Measurements from ENCODE around the gene KIF26B.

Gene KIF26B

DNA sequence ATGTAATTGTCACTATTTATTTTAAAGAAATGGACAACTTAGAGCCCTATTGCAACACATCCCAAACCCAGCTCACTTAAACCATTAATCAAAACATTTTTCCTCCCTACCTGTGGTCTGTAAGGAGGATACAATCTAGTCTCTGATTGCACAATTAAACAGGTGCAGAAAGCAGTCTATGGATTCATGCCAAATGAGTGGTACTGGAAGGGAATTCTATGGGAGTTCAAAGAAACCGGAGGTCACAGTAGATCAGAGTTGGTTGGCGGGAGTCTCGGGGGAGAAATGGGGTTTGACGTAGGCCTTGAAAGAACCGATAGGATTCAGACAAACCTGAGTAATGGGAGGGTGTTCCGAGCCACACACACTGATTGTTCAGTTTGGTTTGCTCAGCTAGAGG, 314.9 kb downstream of the KIF26B start:
- Histone ChIP-seq H3K27me3 (no peaks in the 10 kb centered on the region), H3K36me3 (no peaks in the 10 kb centered on the region; the same call in 1 of the 2 replicates), H3K4me3 (ENCODE audit: low read depth, low read length) (no peak overlapping the region), H3K9me3 (no peaks in the 10 kb centered on the region), H3K4me1 (peaks cover 5% of the 10 kb centered on the region; the same call in 1 of the 2 replicates)
- no peak for DNase-seq
- TF ChIP-seq, protein P1, sequence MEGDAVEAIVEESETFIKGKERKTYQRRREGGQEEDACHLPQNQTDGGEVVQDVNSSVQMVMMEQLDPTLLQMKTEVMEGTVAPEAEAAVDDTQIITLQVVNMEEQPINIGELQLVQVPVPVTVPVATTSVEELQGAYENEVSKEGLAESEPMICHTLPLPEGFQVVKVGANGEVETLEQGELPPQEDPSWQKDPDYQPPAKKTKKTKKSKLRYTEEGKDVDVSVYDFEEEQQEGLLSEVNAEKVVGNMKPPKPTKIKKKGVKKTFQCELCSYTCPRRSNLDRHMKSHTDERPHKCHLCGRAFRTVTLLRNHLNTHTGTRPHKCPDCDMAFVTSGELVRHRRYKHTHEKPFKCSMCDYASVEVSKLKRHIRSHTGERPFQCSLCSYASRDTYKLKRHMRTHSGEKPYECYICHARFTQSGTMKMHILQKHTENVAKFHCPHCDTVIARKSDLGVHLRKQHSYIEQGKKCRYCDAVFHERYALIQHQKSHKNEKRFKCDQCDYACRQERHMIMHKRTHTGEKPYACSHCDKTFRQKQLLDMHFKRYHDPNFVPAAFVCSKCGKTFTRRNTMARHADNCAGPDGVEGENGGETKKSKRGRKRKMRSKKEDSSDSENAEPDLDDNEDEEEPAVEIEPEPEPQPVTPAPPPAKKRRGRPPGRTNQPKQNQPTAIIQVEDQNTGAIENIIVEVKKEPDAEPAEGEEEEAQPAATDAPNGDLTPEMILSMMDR (IDR thresholded peaks at IDR 0.05; ENCODE audit: low read depth, low read length) = no peak

DNA sequence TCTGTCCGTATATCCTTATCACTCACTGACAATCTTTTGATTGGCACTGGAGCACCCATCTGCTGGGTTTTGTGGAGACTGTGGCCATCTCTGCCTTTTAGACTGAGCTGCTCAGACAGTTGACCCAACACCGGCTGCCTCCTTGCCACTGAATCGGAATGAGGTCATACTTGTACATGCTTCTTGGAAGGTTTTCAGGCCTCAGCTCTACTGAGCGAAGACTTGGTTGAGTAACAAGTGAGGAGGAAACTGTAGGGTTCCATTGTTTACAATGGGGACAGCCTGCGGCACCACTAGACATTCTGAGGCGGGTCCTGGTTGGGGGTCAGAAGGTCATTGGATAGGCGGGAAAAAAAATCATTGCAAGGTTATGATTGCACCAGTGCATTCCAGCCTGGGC, 320.3 kb downstream of the KIF26B start:
- TF ChIP-seq, protein P1 (IDR thresholded peaks at IDR 0.05; ENCODE audit: low read depth, low read length) = no peak
- Histone ChIP-seq H3K36me3 (no peaks in the 10 kb centered on the region), H3K4me3 (ENCODE audit: low read depth, low read length) (no peak overlapping the region), H3K9me3 (no peaks in the 10 kb centered on the region), H3K4me1 (no peaks in the 10 kb centered on the region; the same call in 1 of the 2 replicates), H3K27me3 (no peaks in the 10 kb centered on the region)
- DNase-seq = no peak

DNA sequence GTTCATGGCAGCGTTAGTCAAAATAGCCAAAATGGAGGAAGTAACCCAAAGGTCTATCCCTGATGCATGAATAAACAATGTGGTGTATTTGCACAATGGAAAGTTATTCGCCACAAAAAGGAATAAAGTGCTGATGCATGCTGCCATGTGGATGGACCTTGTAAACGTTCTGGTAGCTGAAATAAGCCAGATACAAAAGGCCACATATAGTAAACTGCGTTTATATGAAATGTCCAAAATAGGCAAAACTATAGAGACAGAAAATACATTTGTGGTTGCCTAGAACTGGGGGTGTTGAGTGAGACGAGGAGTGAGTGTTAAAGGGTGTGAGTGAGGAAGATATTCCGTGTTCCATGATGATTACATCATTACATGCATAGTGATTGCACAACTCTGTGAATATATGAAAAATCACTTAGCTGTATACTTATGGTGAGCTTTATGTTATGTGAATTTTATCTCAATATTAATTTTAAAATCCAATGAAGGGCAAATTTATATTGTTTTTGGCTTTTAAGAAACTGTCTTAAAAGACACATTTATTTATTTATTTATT, 321.3 kb downstream of the KIF26B start:
- no peaks in the 10 kb centered on the region for H3K36me3 ChIP-seq
- DNase-seq = no peak
- H3K4me3 ChIP-seq (ENCODE audit: low read depth, low read length) = no peak overlapping the region
- no peaks in the 10 kb centered on the region for H3K27me3 ChIP-seq
- no peaks in the 10 kb centered on the region for H3K9me3 ChIP-seq
- H3K4me1 ChIP-seq = peaks cover 3% of the 10 kb centered on the region
- TF ChIP-seq, protein P1 (IDR thresholded peaks at IDR 0.05; ENCODE audit: low read depth, low read length) = no peak

DNA sequence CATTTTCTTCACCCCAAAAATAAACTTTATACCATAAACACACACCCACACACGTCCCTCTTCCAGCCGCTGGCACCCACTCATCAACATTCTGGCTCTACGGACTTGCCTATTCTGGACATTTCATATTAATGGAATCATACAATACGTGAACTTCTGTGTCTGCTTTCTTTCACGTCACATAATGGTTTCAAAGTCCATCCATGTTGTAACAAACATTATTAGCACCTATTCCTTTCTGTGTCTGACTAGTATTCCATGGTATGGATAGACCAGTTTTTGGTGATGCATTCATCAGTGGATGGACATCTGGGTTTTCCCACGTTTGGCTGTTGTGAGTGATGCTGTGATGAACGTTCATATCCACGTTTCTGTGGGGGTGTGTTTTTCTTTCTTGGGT, 323.2 kb downstream of the KIF26B start:
- H3K27me3 ChIP-seq = no peaks in the 10 kb centered on the region
- no peaks in the 10 kb centered on the region; the same call in 1 of the 2 replicates for H3K36me3 ChIP-seq
- H3K4me3 ChIP-seq (ENCODE audit: low read depth, low read length) = no peak overlapping the region
- no peaks in the 10 kb centered on the region; the same call in 1 of the 2 replicates for H3K9me3 ChIP-seq
- no peak for DNase-seq
- peaks cover 11% of the 10 kb centered on the region for H3K4me1 ChIP-seq
- TF ChIP-seq, protein P1 (IDR thresholded peaks at IDR 0.05; ENCODE audit: low read depth, low read length) = no peak

DNA sequence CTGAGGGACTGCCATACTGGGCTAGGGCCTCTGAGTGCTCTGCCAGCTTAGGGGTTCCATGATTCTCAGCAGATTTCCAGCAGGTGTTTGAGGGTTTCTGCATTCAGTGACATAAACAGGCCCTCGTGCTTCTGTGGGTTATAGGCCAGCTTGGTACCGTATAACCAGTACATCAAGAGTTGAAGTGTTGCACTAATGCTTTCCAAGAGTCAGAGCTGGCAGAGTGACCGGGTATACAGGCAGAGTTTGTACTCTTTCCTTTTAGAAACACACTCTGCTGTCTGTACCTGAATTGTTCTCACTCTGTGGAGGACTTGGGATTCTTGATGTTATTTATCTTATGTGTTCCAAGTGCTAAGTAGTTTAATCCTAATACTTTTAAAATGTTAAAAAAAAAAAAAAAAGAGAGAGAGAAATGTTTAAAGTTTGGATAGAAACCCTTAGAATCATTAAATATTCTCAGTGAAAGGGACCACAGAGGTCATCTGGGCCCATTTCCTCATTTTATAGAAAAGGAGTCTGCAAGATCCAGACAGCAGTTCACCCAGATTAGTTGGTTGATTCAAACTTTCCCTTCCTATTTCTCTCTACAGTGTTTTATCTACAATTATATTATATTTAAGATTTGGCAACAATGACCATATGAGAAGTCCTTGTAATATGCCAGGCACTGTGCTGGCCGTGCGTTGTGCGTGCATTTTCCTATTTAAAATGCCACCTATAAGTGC, 325.8 kb downstream of the KIF26B start:
- Histone ChIP-seq H3K4me1 (peaks cover 11% of the 10 kb centered on the region), H3K9me3 (no peaks in the 10 kb centered on the region; the same call in 1 of the 2 replicates), H3K27me3 (no peaks in the 10 kb centered on the region), H3K36me3 (no peaks in the 10 kb centered on the region; the same call in 1 of the 2 replicates), H3K4me3 (ENCODE audit: low read depth, low read length) (no peak overlapping the region)
- TF ChIP-seq, protein P1 (IDR thresholded peaks at IDR 0.05; ENCODE audit: low read depth, low read length) = no peak
- no peak for DNase-seq

DNA sequence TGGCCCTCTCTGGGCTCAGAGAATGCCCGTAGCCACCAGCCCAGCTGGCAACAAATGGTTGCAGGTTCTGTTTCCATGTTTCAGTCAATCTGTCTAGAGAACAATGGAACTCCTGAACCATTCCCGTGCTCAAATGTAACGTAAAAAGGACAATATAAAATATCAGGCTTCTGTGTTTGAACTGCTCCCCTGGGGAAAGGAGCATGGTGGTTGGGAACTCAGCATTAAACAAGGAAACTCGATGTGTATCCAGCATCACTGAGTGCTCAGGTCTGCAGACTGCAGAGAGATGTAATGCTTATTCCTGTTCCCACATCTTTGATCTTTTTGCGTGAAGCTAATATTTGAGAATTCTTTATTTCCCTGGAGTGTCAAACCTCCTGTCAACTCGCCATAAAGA, 326.5 kb downstream of the KIF26B start:
- H3K27me3 ChIP-seq = no peaks in the 10 kb centered on the region
- H3K4me3 ChIP-seq (ENCODE audit: low read depth, low read length) = no peak overlapping the region
- no peaks in the 10 kb centered on the region; the same call in 1 of the 2 replicates for H3K36me3 ChIP-seq
- TF ChIP-seq, protein P1 (IDR thresholded peaks at IDR 0.05; ENCODE audit: low read depth, low read length) = no peak
- no peak for DNase-seq
- H3K9me3 ChIP-seq = no peaks in the 10 kb centered on the region; the same call in 1 of the 2 replicates
- peaks cover 11% of the 10 kb centered on the region for H3K4me1 ChIP-seq
